ENCODE results near the gene TMEM161B.
"Not testable (repeated sequence)": the region's sequence is repeated elsewhere in the genome, so short reads cannot be mapped to it uniquely, and the experiment has no call there.

TMEM161B gene

DNA sequence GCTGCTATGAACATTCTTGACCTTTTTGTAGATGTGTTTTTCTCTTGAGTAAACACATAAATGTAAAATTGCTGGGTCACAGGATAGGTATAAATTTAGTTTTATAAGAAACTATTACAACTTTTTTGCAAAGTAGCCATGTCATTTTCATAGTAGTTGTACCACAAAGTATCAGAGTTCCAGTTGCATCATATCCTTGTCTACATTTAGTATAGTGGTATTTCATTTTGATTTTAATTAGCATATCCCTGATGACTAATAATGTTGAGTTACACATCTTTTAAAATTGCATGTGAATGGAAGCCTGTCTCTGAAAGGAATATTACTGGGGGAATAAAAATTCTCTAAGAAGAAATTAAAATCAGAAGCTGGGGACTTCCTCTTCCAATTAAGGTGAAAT is 85.4 kb downstream of the TMEM161B start:
- peak; percentile 21 for DNase-seq (ENCODE audit: low read depth)

GRCh38 chr5:88177486-88177885 is 91.2 kb downstream of the TMEM161B start:
- not testable (repeated sequence) for DNase-seq (ENCODE audit: low read depth)

- peak; percentile 12 for DNase-seq (ENCODE audit: low read depth)
Observed at GRCh38 chr5:88172847-88173758, 95.5 kb downstream of the TMEM161B start.

DNA sequence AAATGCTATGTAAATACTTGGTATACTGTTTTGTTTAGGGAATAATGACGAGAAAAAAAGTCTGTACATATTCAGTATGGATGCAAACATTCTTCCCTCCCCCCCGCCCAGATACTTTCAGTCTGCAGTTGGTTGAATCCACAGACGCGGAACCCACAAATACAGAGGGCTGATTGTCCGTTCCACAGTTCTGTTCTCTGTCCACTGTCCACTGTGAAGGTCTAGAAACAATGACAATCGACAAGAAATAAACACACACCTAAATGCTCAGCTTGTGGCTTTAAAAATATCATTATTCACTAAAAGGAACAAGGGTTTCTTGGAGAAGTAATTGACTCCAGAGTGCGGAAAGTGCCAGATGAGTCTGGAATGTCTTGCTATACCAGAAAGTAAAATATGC is 109.1 kb downstream of the TMEM161B start:
- DNase-seq (ENCODE audit: low read depth): no peak

DNA sequence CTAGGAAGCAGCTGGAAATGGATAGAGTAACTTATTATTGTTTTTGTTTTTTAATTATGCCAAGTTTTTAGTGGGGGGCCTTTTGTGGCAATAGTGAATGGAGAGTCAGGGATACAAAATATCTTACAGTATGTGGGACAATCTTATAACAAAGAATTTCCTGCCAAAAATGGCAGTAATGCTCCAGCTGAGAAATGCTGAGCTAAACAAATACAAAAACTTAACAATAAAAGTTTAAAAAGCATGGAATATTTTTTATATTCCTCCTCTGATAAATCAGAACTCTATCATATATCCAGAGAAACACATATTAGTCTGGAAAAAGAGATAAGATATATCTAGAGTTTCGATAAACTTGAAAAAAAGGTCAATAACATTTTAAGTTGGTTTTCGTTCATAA is 110.6 kb downstream of the TMEM161B start:
- no peak for DNase-seq (ENCODE audit: low read depth)

- no peak for DNase-seq (ENCODE audit: low read depth)
Observed at GRCh38 chr5:88154891-88155290, 113.8 kb downstream of the TMEM161B start.

GRCh38 chr5:88150747-88151146 is 117.9 kb downstream of the TMEM161B start:
- DNase-seq (ENCODE audit: low read depth): no peak

- no peak for DNase-seq (ENCODE audit: low read depth)
Observed at GRCh38 chr5:88145611-88146467, 122.8 kb downstream of the TMEM161B start.

DNA sequence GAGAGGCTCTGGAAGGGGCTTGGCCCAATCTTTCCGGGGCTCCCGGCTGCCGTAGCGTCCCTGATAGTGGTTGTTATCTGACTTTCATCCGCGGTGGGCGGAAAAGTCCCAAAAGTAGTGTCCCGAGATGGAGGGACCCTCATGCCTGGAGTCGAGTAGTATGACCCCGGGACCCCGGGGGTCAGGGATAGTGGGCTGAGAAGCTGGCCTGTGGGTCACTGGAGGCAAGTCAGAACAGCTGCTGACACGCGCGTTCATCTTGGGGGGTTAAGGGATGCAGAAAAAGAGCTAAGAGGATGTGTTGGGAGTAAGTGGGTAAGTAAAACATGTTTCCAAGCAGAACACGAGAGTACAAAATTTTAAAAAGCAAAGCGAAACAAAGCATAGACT is 123.4 kb downstream of the TMEM161B start:
- no peak for DNase-seq (ENCODE audit: low read depth)

All from EH (cell line).